H1 (cell line): ENCODE measurements around the gene MCOLN3. TPM values are rescaled to one million over a fixed set of nuclear protein-coding genes. Genes with fewer than 3 reads are reported as not detected.

ENCODE experiments used
- BACH1 ChIP-seq: IDR thresholded peaks from 2 replicates; pipeline ENCODE4 v1.6.1; 2012; ENCODE audit warnings: low read length, improper control_type of control experiment
- CBX8 ChIP-seq: fragments of 300-800, 300-1000 bp; sonication (generic); IDR thresholded peaks from 2 replicates; pipeline ENCODE4 v1.7.1; 2016; ENCODE audit warnings: low read depth, low read length, borderline replicate concordance
- CREB1 ChIP-seq: IDR thresholded peaks from 2 replicates; pipeline ENCODE4 v1.6.1; 2012; ENCODE audit warnings: inconsistent platforms
- HDAC6 ChIP-seq: IDR thresholded peaks from one replicate; pipeline ENCODE4 v1.7.1; 2012; ENCODE audit warnings: low read depth, mild to moderate bottlenecking, inconsistent platforms, low read length, moderate library complexity
- KDM4A ChIP-seq: IDR thresholded peaks from one replicate; pipeline ENCODE4 v1.7.1; 2012; ENCODE audit warnings: low read depth, mild to moderate bottlenecking, moderate library complexity, low read length, inconsistent platforms; ENCODE audit not compliant: severe bottlenecking
- SP4 ChIP-seq: IDR thresholded peaks from 2 replicates; pipeline ENCODE4 v1.6.1; 2012; ENCODE audit warnings: low read length, inconsistent platforms
- polyA plus RNA-seq, 7 experiments: library from polyadenylated mRNA; depleted of rRNA in 3 of 7; stranded (reverse) in 5 of 7; unstranded in 2 of 7; fragments of >200 nt in 5 of 7; fragments of 200-250 nt in 2 of 7; gene quantifications; 1 replicate in 5 of 7; 2 replicates in 1 of 7; 4 replicates in 1 of 7; pipeline versions ENCODE4 v1.2.1 to v1.2.3, GENCODE V29; 2011 to 2013; ENCODE audit warnings: missing spikeins in 2 of 7, mixed read lengths in 2 of 7
- total RNA-seq: library from RNA; stranded (reverse); fragmentation: NEBNext Ultra II Directional; extraction: Animal tissue kit (Norgen Biotek cat#: 25700); gene quantifications from 2 replicates; pipeline ENCODE4 v1.2.1, GENCODE V29; 2021
- TF ChIP-seq, protein P1 (sequence below): fragments of 300-600 bp; sonication (generic); IDR thresholded peaks from 2 replicates; pipeline ENCODE4 v1.7.1; 2012; ENCODE audit warnings: low read length, moderate library complexity, mild to moderate bottlenecking, inconsistent platforms; ENCODE audit not compliant: insufficient replicate concordance
- TF ChIP-seq, protein P2 (sequence below): IDR thresholded peaks from 2 replicates; pipeline ENCODE4 v1.6.1; 2012; ENCODE audit warnings: inconsistent platforms

Gene MCOLN3
- total and polyA plus RNA-seq, 2 of the 8 experiments (the other 6 are each of a cell fraction or from before 2014, with no cell fraction given): 3.8 to 4.9 TPM

DNA sequence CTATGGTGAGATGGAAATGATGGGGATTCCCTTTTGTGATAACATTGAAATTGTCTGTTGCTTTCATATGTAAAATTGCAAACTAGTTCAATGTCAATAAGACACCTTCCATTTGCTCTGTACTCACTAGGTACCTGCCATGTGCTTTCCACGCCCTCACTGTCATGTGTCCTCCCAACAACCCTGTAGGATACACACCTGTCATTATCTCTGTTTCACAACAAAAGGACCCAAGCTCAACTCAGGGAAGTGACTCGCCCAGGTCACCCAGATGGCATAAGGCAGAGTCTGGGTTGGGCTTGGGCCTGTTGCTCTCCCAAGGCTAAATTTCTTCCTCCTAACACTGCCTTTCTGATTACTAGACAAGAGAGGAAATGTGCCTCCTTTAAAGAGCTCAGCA lies 45.3 kb upstream of the MCOLN3 start (continued):
- TF ChIP-seq, protein P1, sequence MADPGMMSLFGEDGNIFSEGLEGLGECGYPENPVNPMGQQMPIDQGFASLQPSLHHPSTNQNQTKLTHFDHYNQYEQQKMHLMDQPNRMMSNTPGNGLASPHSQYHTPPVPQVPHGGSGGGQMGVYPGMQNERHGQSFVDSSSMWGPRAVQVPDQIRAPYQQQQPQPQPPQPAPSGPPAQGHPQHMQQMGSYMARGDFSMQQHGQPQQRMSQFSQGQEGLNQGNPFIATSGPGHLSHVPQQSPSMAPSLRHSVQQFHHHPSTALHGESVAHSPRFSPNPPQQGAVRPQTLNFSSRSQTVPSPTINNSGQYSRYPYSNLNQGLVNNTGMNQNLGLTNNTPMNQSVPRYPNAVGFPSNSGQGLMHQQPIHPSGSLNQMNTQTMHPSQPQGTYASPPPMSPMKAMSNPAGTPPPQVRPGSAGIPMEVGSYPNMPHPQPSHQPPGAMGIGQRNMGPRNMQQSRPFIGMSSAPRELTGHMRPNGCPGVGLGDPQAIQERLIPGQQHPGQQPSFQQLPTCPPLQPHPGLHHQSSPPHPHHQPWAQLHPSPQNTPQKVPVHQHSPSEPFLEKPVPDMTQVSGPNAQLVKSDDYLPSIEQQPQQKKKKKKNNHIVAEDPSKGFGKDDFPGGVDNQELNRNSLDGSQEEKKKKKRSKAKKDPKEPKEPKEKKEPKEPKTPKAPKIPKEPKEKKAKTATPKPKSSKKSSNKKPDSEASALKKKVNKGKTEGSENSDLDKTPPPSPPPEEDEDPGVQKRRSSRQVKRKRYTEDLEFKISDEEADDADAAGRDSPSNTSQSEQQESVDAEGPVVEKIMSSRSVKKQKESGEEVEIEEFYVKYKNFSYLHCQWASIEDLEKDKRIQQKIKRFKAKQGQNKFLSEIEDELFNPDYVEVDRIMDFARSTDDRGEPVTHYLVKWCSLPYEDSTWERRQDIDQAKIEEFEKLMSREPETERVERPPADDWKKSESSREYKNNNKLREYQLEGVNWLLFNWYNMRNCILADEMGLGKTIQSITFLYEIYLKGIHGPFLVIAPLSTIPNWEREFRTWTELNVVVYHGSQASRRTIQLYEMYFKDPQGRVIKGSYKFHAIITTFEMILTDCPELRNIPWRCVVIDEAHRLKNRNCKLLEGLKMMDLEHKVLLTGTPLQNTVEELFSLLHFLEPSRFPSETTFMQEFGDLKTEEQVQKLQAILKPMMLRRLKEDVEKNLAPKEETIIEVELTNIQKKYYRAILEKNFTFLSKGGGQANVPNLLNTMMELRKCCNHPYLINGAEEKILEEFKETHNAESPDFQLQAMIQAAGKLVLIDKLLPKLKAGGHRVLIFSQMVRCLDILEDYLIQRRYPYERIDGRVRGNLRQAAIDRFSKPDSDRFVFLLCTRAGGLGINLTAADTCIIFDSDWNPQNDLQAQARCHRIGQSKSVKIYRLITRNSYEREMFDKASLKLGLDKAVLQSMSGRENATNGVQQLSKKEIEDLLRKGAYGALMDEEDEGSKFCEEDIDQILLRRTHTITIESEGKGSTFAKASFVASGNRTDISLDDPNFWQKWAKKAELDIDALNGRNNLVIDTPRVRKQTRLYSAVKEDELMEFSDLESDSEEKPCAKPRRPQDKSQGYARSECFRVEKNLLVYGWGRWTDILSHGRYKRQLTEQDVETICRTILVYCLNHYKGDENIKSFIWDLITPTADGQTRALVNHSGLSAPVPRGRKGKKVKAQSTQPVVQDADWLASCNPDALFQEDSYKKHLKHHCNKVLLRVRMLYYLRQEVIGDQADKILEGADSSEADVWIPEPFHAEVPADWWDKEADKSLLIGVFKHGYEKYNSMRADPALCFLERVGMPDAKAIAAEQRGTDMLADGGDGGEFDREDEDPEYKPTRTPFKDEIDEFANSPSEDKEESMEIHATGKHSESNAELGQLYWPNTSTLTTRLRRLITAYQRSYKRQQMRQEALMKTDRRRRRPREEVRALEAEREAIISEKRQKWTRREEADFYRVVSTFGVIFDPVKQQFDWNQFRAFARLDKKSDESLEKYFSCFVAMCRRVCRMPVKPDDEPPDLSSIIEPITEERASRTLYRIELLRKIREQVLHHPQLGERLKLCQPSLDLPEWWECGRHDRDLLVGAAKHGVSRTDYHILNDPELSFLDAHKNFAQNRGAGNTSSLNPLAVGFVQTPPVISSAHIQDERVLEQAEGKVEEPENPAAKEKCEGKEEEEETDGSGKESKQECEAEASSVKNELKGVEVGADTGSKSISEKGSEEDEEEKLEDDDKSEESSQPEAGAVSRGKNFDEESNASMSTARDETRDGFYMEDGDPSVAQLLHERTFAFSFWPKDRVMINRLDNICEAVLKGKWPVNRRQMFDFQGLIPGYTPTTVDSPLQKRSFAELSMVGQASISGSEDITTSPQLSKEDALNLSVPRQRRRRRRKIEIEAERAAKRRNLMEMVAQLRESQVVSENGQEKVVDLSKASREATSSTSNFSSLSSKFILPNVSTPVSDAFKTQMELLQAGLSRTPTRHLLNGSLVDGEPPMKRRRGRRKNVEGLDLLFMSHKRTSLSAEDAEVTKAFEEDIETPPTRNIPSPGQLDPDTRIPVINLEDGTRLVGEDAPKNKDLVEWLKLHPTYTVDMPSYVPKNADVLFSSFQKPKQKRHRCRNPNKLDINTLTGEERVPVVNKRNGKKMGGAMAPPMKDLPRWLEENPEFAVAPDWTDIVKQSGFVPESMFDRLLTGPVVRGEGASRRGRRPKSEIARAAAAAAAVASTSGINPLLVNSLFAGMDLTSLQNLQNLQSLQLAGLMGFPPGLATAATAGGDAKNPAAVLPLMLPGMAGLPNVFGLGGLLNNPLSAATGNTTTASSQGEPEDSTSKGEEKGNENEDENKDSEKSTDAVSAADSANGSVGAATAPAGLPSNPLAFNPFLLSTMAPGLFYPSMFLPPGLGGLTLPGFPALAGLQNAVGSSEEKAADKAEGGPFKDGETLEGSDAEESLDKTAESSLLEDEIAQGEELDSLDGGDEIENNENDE: no peak
- TF ChIP-seq HDAC6: no peak
- no peak for TF ChIP-seq KDM4A
- TF ChIP-seq CBX8: no peak
- TF ChIP-seq BACH1: no peak
- TF ChIP-seq CREB1: no peak
- TF ChIP-seq, protein P2, sequence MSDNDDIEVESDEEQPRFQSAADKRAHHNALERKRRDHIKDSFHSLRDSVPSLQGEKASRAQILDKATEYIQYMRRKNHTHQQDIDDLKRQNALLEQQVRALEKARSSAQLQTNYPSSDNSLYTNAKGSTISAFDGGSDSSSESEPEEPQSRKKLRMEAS: no peak
- no peak for TF ChIP-seq SP4
